ENCODE measurements around the gene CSNK1G1.

The CSNK1G1 gene

DNA sequence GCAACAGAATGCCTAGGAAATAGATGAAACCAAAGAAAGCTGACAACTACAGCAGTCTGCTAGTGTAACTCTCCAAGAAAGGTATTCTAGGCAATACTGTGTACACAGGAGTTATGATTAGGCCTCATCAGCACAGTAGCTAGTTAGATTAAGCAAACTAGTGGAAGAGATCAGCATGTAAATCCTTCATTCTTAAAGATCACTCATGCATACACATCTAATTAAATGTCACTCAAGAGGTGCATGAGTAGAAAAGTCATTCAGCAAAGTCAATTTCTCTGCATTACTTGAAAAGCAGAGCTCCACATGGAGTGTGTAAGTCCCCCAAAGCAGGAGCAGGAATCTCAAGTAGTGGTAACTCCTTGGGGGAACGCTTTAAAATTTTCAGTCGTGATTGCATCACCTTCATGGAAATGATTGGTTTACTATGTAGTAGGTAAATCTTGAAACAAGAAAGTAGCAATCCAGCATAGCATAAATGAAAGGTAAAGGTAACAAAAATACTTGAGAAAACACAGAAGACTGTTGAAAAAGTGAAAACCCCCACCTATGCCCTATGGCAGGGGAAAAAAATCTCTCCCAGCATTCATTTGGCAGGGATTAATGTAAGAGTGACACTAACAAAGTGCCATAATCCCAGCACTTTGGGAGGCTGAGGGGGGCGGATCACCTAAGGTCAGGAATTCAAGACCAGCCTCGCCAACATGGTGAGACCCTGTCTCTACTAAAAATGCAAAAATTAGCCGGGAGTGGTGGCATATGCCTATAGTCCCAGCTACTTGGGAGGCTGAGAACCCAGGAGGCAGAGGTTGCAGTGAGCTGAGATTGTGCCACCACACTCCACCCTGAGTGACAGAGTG lies 163.8 kb downstream of the CSNK1G1 start:
- DNase-seq (ENCODE audit: low read depth), result no peak

DNA sequence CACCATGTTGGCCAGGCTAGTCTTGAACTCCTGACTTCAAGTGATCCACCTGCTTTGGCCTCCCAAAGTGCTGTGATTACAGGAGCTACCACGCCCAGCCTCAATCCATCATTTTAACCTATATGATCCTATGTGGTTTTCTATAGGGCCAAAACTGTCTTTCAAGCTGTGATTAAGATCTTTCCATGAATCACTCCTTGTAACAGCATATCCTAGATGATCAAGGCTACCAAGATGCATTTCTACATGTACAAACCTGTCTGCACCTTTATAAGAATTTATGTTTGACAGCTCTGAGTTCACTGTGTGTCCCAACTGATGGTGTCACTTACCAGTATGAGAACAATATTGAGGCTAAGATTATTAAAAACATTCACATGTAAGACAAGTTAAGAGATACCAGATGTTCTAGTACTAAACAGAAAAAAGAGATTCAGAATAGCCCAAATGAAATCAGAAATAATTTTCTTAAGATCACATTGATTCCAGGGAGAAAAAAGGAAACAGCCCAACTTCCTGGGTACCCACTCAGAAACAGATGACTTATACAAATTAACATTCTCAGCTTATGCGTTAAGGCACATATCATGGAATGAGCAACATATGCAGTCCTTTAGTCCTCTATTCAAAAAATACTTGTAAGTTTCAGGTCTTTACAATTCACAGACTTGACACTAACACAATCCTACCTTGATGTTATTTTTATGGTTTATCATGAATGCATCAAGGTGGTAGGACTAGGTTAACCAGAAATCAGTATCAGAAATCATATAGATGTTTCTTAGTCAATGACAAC lies 168.4 kb downstream of the CSNK1G1 start:
- no peak for DNase-seq (ENCODE audit: low read depth)

DNA sequence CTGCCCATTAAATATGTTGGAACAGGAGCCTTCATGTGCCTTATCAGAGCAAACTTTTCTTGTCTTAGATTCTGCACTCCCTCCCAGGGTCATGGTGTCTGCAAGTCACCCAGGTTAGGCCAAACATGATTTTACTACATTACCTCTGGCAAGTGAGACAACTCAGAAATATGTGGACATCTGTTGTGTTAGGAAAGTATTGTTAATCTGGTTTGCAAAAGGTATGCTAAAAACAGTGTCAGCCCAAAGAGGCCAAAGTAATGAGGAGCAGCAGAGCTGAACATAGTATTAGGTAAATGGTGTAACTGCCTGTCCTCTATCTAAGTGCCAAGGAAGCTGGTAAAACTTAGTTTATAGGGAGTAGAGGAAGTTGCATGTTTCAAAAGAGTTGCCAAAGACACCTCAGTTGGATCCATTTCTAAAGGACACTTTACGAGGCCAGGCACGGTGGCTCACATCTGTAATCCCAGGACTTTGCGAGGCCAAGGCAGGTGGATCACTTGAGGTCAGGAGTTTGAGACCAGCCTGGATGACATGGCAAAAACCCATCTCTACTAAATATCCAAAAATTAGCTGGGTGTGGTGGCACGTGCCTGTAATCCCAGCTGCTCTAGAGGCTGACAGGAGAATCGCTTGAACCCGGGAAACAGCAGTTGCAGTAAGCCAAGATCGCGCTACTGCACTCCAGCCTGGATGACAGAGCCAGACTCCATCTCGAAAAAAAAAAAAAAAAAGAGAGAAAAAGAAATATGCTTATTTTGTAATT lies 170.6 kb downstream of the CSNK1G1 start:
- DNase-seq (ENCODE audit: low read depth), result no peak

DNA sequence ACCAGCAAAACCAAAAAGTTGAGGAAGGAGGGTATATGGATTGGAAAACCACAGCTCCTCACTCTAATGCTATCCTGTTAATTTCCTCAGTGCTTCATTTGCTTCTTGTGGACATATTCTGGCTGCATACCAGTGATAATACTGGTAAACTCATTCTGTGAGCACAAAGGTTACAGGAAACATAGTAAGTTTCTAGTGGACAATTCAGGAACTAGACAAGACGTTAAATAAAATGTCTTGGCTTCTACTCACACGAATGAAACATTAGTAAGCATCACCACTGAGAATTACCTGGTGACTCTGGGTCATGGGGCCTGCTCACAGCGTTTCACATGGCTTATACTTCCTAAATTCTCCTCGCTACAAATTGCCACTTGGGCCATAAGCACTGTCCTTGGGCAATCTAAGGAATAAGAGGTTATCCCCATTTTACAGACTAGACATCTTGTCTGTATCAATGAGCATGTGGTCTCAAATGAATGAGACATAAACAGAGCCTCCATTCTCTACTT lies 173.1 kb downstream of the CSNK1G1 start:
- no peak for DNase-seq (ENCODE audit: low read depth)

DNA sequence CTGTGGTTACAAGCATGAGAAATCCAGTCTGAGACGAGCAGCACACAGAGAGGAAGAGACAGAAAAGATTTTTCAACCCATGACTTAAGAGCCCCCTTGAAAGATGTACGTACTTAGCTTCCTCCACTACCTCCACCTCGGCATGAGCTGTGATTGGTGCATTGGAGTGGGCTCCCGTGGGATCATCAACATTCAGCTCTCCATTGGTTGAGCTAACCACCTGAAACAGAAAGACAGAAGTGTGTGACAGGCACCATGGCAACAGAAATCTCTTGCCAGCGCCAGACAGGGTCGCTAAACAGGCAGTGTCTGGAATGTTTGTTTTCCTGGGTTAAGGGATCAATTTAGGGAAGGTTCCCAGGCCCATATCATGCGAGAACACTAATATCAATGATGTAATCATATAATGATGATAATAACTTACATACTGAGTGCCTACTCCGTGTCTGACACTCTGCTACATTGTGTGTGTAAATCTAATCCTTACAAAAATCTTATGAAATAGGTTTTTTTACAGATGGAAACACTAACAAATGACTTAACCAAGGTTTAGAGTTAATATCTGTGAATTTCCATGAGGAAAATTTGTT lies 175.6 kb downstream of the CSNK1G1 start:
- DNase-seq (ENCODE audit: low read depth), result no peak

DNA sequence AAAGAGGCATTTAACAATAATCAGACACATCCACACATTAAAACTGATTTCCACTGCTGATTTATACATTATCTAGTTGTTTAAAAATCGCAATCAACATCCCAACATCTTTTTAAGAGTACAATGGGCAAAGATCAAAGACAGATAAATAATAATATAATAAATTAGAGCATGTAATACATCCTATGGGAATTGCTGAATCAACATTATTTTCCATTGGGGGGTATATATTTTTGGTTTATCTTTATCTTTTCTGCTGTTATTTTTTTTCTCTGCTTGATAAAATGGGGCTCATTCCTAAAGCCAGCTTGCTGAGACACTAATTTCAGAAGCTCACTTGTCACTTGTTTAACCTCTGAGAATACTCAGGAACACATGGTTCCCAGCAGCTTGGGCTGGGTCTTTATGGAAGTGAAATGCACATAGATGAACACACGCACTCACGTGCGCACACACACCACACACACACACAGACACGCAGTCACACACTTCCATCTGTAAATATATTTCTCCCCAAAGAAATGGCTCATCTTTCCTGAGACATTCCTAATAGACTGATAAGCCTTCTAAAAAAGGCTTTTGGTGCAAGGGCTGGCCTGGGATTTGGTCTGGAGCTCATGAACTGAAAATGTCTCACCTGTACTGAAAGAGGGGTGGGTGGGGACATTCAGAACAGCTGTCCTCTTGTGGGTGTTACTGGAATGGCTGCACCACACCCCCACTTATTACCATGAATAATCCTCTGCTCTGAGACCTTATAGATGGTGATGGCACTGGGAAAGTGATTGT lies 189.7 kb downstream of the CSNK1G1 start:
- DNase-seq (ENCODE audit: low read depth), result no peak

DNA sequence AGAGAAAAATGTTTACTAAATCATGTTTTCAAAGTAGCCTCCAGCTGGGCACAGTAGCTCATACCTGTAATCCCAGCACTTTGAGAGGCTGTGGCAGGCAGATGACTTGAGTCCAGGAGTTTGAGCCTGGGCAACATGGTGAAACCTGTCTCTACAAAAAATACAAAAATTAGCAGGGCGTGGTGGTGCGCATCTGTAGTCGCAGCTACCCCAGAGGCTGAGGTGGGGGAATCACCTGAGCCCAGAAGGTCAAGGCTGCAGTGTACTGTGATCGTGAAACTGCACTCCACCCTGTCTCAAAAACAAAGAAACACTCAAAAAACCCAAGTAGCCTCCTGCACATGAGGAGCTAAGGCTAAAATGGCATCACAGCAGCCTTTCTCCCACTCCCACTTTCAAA lies 191.5 kb downstream of the CSNK1G1 start:
- no peak for DNase-seq (ENCODE audit: low read depth)

DNA sequence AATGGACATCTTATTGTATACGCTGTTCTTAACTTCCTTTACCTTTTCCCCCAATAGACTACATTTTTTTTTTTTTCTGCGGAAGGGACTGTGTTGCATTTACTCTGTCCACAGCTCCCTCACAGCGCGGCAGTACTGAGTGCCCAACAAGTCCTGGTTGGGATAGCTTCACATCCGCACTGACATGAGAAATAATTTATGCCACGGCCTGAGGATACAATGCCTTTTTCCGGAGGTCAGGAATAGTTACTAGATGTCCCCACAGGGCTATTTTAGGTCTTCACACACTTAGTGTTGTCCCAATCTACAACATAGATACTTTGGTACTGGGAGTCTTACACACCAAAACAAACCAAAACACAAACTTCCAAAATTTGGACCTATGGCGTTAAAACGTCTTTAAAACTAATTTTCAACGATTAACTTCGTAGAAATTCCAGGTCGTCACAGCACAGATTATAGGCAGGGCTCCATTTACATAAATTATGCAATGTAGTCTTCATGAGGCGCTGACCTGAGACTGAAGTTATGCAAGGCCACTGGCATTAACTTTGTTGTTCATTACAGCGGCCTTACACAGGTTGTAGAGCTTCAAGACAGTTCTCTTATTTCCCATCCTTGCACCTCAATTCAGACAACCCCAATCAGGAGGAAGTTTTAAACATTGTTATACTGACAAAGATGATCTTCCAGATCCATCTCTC lies 192.2 kb downstream of the CSNK1G1 start:
- peak; percentile 77 for DNase-seq (ENCODE audit: low read depth)

DNA sequence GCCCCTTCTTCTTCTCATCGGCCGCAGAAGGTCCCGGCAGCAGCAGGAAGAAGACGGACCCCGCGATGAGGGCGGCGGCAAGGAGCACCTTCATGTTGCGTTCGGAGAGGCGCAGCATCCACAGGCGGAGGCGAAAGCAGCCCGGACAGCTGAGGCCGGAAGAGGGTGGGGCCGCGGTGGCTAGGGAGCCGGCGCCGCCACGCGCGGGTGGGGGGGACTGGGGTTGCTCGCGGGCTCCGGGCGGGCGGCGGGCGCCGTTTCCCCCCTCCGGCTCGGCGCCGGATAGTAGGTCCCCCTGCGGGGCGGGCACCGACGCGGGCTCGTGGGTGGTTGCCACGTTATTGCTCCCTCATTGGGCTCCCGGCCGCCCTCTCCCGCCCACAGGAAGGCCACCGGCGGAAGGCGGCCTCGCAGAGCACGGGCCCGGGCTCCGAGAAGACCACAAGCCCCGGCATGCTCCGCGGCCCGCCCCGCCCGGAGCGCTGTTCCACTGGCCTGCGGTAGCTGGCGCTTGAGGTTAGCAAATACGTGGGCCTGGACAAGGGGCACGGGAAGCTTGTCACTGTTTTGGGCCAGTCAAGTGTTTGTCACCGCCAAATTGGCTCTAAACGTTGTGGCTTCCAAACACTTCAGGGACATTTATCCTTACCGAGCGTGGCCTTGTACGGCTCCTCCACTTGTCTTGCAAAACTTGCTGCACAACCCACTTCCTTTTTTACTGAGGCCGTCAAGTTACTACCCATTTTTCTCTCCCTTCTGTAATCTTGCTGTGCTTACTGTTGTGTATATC lies 192.9 kb downstream of the CSNK1G1 start, which contains the start of gene PPIB:
Gene PPIB, minus strand, starts transcription at position 154 of the 790 bp plus-strand sequence. Its CDS starts 36 bp downstream, at position 118.
- DNase-seq (ENCODE audit: low read depth), result peak; percentile 96

DNA sequence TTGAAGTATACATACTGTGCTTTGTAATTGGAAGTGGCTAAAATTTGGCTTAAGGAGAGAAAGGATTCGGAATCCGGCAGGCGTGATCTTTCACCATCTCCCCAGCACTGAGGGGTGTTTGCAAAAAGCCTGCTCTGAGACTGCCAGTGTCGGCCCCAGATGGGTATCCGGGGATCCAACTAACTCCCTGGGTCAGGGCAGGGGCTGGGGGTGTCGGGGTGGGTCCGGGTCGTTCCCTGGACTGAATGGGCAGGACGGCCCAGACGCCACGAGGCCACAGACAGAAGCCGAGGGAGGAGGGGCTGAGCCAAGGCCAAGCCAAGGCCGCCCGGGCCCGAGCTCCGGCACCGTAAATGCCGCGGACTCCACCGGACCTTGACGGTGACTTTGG lies 193.5 kb downstream of the CSNK1G1 start:
- DNase-seq (ENCODE audit: low read depth), result peak; percentile 30

DNA sequence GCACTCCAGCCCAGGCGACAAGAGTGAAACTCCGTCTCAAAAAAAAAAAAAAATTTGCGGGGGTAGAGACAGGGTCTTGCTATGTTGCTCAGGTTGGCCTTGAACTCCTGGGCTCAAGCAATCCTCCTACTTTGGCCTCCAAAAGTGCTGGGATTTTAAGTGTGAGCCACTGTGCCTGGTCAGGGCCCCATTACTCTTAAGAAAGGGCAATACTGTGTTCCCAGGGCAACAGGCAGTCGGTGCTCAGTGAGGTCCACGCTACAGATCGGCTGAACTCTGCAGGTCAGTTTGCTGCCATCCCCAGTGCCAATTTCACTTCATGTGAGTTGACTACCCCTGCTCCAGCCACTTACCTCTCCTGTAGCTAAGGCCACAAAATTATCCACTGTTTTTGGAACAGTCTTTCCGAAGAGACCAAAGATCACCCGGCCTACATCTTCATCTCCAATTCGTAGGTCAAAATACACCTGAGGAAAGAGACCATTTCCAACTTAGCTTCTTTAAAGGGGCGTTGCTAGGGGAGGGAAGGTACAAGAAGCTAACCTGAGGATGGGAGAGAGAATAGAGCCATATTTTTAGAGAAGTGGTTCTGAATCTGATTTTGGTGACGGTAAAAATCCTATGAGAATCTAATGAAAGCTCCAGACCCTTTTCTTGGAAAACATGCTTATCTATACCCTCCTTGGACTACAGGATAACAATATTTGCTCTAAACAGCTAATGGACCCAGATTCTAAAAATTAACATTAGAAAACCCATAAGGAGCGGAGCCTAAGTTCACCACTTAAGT lies 194.1 kb downstream of the CSNK1G1 start:
- no peak for DNase-seq (ENCODE audit: low read depth)

DNA sequence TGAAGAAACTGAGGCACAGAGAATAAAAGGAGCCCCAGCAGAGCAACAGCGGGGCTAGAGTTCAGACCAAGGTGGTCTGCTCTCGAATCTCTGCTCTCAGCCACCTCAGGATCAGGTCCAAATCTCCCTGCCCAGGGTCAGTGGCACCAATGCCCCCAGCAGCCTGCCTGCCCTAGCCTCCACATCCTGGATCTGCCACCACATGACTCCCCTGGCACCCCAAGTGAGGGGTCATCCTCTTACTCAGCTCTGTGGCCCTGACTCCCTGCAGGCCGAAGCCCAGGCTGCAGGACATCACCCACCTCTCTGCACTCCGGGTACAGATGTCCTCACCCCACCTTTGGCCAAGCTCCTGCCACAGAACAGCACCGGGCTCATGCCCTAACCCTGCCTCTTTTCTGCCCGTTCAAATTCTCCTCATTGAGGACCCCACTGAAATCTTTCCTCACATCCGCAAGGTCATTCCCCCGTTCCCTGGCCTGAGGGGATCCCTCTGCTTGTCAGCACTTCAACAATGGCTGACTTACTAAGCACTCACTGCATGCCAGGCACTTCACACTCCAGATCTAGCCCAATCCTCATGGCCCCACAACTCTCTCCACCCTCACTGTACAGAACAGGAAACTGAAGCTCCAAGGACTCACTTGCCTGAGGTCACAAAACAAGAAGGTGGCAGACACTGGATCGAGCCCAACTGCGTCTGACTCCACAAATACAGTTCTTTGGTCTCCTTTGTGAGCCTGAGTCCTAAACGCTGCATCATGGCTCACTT lies 197.4 kb downstream of the CSNK1G1 start:
- no peak for DNase-seq (ENCODE audit: low read depth)

DNA sequence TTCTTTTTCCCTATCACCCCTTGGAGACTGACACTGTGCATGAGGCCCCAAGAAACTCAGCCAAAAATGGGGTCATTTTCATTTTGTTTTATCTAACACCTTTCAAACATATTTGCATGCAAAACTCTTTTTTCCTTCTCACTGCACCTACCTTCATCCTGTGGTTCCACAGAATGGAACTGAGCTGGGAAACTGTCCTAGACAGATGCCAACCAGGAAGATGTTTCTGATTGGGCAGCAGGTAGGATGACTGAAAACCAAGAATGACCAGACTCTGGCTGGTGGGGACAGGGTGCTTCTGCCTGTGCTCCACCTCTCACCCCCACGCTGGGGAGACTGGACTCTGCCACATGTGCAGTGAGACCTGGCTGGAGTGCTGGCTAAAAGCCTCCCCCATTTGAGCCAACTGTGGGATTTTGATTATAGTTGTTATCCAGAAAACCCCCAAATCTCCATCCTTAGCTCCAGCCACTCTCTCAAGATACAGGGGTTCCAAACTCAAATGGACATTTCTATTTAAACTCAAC lies 198.3 kb downstream of the CSNK1G1 start:
- no peak for DNase-seq (ENCODE audit: low read depth)

DNA sequence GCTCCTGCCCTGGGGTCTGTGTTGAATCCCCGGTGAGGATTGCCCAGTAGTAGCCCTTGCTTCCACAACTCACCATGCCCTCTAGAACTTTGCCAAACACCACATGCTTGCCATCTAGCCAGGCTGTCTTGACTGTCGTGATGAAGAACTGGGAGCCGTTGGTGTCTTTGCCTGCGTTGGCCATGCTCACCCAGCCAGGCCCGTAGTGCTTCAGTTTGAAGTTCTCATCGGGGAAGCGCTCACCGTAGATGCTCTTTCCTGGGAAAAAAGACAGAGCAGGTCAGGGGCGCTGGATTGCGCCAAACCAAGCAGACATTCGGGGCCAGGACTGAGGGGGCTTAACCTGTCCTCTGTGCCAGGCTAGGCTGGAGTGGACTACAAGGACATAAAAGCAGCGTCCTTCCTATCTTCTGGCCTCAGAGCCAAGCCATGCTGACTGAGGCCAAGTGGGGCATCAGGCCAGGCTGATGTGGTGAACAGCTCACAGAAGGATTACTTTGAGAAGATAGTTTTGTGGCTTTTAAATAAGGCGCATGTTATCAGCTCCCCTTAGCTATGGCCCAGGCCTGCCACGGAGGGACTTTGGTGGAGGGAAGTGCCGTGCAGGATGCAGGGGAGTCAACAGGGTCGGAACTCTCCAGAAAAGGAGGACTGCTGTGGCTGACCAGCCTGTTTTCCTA lies 199.2 kb downstream of the CSNK1G1 start:
- peak; percentile 64 for DNase-seq (ENCODE audit: low read depth)

DNA sequence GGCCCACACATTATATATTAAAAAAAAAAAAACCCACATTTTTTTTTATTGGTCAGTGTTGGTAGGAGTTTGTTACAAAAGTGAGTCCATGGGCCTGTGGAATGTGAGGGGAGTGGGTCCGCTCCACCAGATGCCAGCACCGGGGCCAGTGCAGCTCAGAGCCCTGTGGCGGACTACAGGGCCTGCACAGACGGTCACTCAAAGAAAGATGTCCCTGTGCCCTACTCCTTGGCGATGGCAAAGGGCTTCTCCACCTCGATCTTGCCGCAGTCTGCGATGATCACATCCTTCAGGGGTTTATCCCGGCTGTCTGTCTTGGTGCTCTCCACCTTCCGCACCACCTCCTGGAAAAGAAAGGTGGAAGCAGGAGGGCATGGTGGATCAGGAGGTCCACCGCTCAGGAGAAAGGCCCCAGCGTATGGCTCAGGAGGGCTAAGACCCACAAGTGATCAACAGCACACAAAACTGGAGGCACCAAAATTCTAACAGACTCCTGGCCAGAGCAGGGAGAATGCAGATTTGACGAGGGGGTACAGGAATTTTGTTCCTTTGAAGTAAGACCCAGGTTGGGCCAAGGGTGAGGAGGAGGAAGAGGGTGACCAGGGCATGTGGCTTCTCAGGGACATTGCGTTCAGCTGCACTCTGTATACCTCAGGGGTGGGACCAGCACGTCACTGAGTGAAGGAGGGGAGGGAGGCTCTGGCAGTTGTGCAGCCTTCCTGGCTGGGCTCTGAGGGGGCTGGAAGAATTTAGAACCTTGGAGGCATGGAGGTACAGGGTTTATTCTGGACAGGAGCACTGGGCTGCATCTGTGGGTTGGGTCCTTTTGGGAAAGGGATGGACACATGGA lies 199.9 kb downstream of the CSNK1G1 start:
- no peak for DNase-seq (ENCODE audit: low read depth)
